ENCODE data around the gene WIZ. TPM values are rescaled to one million over a fixed set of nuclear protein-coding genes. Genes with fewer than 3 reads are reported as not detected.

WIZ gene
- total and polyA plus RNA-seq, 2 of the 8 experiments (the other 6 are each of a cell fraction or from before 2014, with no cell fraction given): 12.5 to 33.2 TPM

DNA sequence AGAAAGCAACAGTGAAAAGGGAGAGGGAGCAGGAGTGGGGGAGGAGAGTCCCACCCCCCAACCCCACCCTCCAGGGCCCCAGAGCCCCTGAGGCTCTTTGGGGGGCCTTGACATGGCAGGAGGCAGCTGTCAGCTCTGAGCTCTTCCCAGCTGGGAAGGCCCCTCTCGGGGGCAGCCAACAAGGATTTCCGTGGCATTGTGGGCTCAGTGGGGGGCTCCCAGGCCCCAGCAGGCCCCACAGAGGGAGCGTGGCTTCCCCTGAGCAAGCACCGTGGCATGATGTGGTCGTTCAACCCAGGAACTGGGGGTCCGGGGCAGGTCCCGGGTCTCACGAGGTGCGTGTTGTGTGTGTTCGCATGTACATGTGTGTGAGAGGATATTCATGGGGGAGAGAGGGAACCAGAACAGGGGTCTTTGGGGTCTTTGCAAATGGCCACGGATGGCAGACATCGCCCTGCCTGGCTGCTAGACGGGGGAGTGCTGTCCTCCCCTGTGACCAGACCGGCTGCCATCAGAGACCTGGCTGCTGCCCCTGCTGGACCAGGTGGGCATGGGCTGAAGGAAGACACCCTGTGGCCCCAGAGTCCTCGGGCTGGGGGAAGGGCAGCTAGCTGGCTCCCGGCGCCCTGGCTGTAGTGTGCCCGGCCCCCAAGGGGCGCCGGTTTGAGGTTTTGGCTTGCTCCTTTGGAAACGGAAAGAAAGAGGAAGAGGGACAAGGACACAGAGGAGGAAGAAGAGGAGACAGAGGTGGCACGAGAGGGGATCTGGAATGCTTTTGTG, 27.3 kb downstream of the WIZ start:
- Histone ChIP-seq H3K4me1 (replicated peaks in 1 of 4; ENCODE audit: control insufficient read depth in 3 of 4, insufficient read depth in 4 of 4, low read length in 3 of 4) (peaks cover 0 to 3% (median 2%) of the 10 kb centered on the region in 4 experiments; a peak in 5 of 7 replicates), H4K5ac (ENCODE audit: insufficient read length, low read depth, low read length) (no peak overlapping the region), H4K8ac (ENCODE audit: extremely low read depth, insufficient read depth, low read length) (0 out of 2 replicates have a peak overlapping the region, but pooled peaks have one; percentile 59), H3K9me3 (ENCODE audit: insufficient read depth in 2 of 2, low read depth in 1 of 2, low read length in 1 of 2) (peaks cover 3 to 4% of the 10 kb centered on the region in 2 experiments; a peak in 1 of 4 replicates), H3K4me2 (ENCODE audit: insufficient read depth in 1 of 2, low read depth in 2 of 2, low read length in 2 of 2) (no peak overlapping the region), H2BK12ac (ENCODE audit: low read depth, low read length) (no peak overlapping the region), H2BK120ac (replicated peaks; ENCODE audit: low read depth, low read length) (no peak overlapping the region), H3K14ac (ENCODE audit: insufficient read length) (no peak overlapping the region), H3K9ac (replicated peaks in 1 of 4; ENCODE audit: extremely low read depth in 1 of 4, low read depth in 3 of 4, low read length in 3 of 4) (no peak overlapping the region), H3K27ac (ENCODE audit: low read depth, low read length) (no peak overlapping the region), H3K79me1 (ENCODE audit: low read depth, low read length) (peaks cover 1% of the 10 kb centered on the region; the same call in 1 of the 2 replicates), H3K27me3 (replicated peaks in 1 of 4; ENCODE audit: control insufficient read depth in 3 of 4, extremely low read depth in 1 of 4, insufficient read depth in 3 of 4, low read length in 3 of 4) (no peaks in the 10 kb centered on the region), H3K79me2 (ENCODE audit: control insufficient read depth in 1 of 2, insufficient read depth in 2 of 2, low read length in 2 of 2) (peaks cover 8 to 13% of the 10 kb centered on the region in 2 experiments), H4K20me1 (replicated peaks in 1 of 2; ENCODE audit: control insufficient read depth in 1 of 2, insufficient read depth in 2 of 2, low read length in 2 of 2) (peaks cover 2 to 11% of the 10 kb centered on the region in 2 experiments), H2AFZ (ENCODE audit: low read length) (no peak overlapping the region), H2BK20ac (ENCODE audit: low read length) (no peak overlapping the region), H3K36me3 (ENCODE audit: control insufficient read depth in 2 of 4, insufficient read depth in 4 of 4, low read length in 3 of 4) (peaks cover 2 to 44% (median 21%) of the 10 kb centered on the region in 4 experiments; a peak in 6 of 8 replicates), H3K23ac (ENCODE audit: insufficient read length) (no peak overlapping the region), H3K18ac (ENCODE audit: extremely low read depth, low read length) (no peak overlapping the region), H3K4me3 (ENCODE audit: extremely low read depth in 1 of 4, insufficient read depth in 2 of 4, low read depth in 3 of 4, low read length in 4 of 4) (no peak overlapping the region), H4K91ac (replicated peaks; ENCODE audit: insufficient read length, low read length) (no peak overlapping the region), H3K56ac (replicated peaks; ENCODE audit: insufficient read length, low read depth, low read length) (no peak overlapping the region), H3K23me2 (ENCODE audit: low read depth, low read length) (peaks cover 4% of the 10 kb centered on the region; the same call in 1 of the 2 replicates), H2BK15ac (ENCODE audit: low read length) (no peak overlapping the region), H2BK5ac (ENCODE audit: low read depth, low read length) (no peak overlapping the region), H3K4ac (replicated peaks; ENCODE audit: insufficient read length, low read depth, low read length) (no peak overlapping the region), H2AK5ac (ENCODE audit: low read depth, low read length) (no peak overlapping the region)
- ChIA-PET POLR2A (ENCODE audit: partially characterized antibody) (interaction anchor here (6.0 to 6.1 kb wide), 2 partner anchors 7 to 12 kb away, joined by 58 to 71 read pairs; no protein-coding TSS in a partner anchor), CTCF (ENCODE audit: partially characterized antibody) (interaction anchor here (0.9 to 5.1 kb wide), 6 partner anchors 7 to 133 kb away, joined by 3 to 48 read pairs (median 23); no protein-coding TSS in a partner anchor)
- DNase-seq (ENCODE audit: low read depth in 1 of 2, low spot score in 2 of 2) (no peak), FAIRE-seq (no peak)
- TF ChIP-seq GABPA (IDR thresholded peaks at IDR 0.05; ENCODE audit: borderline replicate concordance, insufficient read depth, low read length): no peak
- TF ChIP-seq, protein P1, sequence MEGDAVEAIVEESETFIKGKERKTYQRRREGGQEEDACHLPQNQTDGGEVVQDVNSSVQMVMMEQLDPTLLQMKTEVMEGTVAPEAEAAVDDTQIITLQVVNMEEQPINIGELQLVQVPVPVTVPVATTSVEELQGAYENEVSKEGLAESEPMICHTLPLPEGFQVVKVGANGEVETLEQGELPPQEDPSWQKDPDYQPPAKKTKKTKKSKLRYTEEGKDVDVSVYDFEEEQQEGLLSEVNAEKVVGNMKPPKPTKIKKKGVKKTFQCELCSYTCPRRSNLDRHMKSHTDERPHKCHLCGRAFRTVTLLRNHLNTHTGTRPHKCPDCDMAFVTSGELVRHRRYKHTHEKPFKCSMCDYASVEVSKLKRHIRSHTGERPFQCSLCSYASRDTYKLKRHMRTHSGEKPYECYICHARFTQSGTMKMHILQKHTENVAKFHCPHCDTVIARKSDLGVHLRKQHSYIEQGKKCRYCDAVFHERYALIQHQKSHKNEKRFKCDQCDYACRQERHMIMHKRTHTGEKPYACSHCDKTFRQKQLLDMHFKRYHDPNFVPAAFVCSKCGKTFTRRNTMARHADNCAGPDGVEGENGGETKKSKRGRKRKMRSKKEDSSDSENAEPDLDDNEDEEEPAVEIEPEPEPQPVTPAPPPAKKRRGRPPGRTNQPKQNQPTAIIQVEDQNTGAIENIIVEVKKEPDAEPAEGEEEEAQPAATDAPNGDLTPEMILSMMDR (IDR thresholded peaks at IDR 0.05; ENCODE audit: control extremely low read depth in 1 of 3, insufficient read depth in 1 of 3, low read depth in 1 of 3, low read length in 3 of 3): peak in 1 of 3 experiments; percentile 11; a peak in 1 of 4 replicates
- WGBS, 2 experiments (ENCODE audit: extremely low coverage in 1 of 2, insufficient coverage in 1 of 2, insufficient read length in 1 of 2, insufficient replicate concordance in 2 of 2, low coverage in 1 of 2, low lambda C conversion rate in 2 of 2, missing lambda C conversion rate in 1 of 2): 96% methylated on average over 17 of the region's 22 CpGs; no CpG with 5 or more reads in 1 of the 2 experiments

Measured in H1 (cell line).